K562 (cell line): ENCODE measurements around the gene FOCAD. TPM values are rescaled to one million over a fixed set of nuclear protein-coding genes. Genes with fewer than 3 reads are reported as not detected.

Source experiments
- ATAC-seq: fragments of 200-7000 bp; cut with Tn5 transposase; 3 replicates; pipeline ENCODE4 v1.9.1; 2020; ENCODE audit warnings: moderate library complexity
- BruUV-seq: library from RNA; stranded (reverse); fragments of 400-500 nt; replicated peaks from 2 replicates; lab custom pipeline; 2021; lab: Mats Ljungman, UMichigan
- CTCF ChIA-PET: fragments of 300-600 bp; formaldehyde crosslinking; extraction: SDS; loops from one replicate; lab custom pipeline; 2021; ENCODE audit warnings: low intra/inter-chr PET ratio; lab: Yijun Ruan, JAX
- POLR2A ChIA-PET: fragments of 300-600, 350-650 bp; sonication (Branson Sonifier 250); formaldehyde crosslinking; extraction: SDS; loops from one replicate; lab custom pipeline; 2021; ENCODE audit warnings: antibody characterized with exemption, inconsistent platforms; lab: Yijun Ruan, JAX
- DNase-seq, 4 experiments: peaks; one replicate each; pipeline versions ENCODE4 v3.0.0 to v3.0.0-alpha.2; 2011 to 2018; ENCODE audit warnings: low spot score in 3 of 4, mixed read lengths in 3 of 4; ENCODE audit errors: extremely low read depth in 1 of 4
- FAIRE-seq: peaks from 2 replicates; lab custom pipeline; 2011; peaks lifted over from hg19 to GRCh38; lab: Jason Lieb, UNC
- H2AFZ ChIP-seq: 2 replicates; pipeline ENCODE4 v1.6.0; 2011; ENCODE audit warnings: low read depth, low read length, control low read depth, inconsistent platforms
- H3K27ac ChIP-seq: fragments of 200-600 bp; 3 replicates; pipeline ENCODE4 v1.8.0; 2011; ENCODE audit warnings: low read depth, mild to moderate bottlenecking, control low read depth, inconsistent platforms, low read length, moderate library complexity, mixed read lengths; ENCODE audit errors: extremely low read depth
- H3K27me3 ChIP-seq, 2 experiments: fragments of 300-600 bp in 1 of 2; 2 replicates in 1 of 2; 3 replicates in 1 of 2; pipeline versions ENCODE4 v1.6.0 to v1.8.0; 2011; ENCODE audit warnings: inconsistent platforms in 2 of 2, low read length in 2 of 2, mild to moderate bottlenecking in 1 of 2, mixed read lengths in 1 of 2, moderate library complexity in 1 of 2; ENCODE audit not compliant: control insufficient read depth in 2 of 2, insufficient read depth in 2 of 2
- H3K36me3 ChIP-seq: fragments of 300-600 bp; 3 replicates; pipeline ENCODE4 v1.8.0; 2011; ENCODE audit warnings: mild to moderate bottlenecking, low read length, inconsistent platforms; ENCODE audit not compliant: control insufficient read depth, insufficient read depth
- H3K4me1 ChIP-seq, 2 experiments: fragments of 200-600 bp in 1 of 2; replicated peaks in 1 of 2; 2 replicates in 1 of 2; 3 replicates in 1 of 2; pipeline versions ENCODE4 v1.5.1 to v1.8.0; 2011; ENCODE audit warnings: inconsistent platforms in 2 of 2, low read length in 2 of 2, mild to moderate bottlenecking in 1 of 2, mixed read lengths in 1 of 2, moderate library complexity in 1 of 2; ENCODE audit not compliant: control insufficient read depth in 2 of 2, insufficient read depth in 2 of 2
- H3K4me2 ChIP-seq: 2 replicates; pipeline ENCODE4 v1.6.1; 2011; ENCODE audit warnings: low read length, control low read depth, inconsistent platforms, mixed read lengths; ENCODE audit not compliant: insufficient read depth
- H3K4me3 ChIP-seq: fragments of 200-600 bp; sonication (generic), shearing (Covaris generic); 2 replicates; pipeline ENCODE4 v1.5.1; 2016; ENCODE audit warnings: control low read depth, inconsistent platforms
- H3K79me2 ChIP-seq: fragments of 200-600 bp; 3 replicates; pipeline ENCODE4 v1.8.0; 2011; ENCODE audit warnings: low read length, inconsistent platforms; ENCODE audit not compliant: control insufficient read depth, insufficient read depth
- H3K9ac ChIP-seq, 2 experiments: 2 replicates each; pipeline versions ENCODE4 v1.6.0 to v1.6.1; 2011; ENCODE audit warnings: low read depth in 2 of 2, low read length in 2 of 2, control low read depth in 1 of 2, inconsistent platforms in 1 of 2, mild to moderate bottlenecking in 1 of 2, mixed read lengths in 1 of 2; ENCODE audit not compliant: insufficient read depth in 1 of 2
- H3K9me1 ChIP-seq: one replicate; pipeline ENCODE4 v1.6.0; 2011; ENCODE audit warnings: inconsistent platforms, mild to moderate bottlenecking, low read length, moderate library complexity; ENCODE audit not compliant: control insufficient read depth, insufficient read depth
- H3K9me3 ChIP-seq: replicated peaks from 2 replicates; pipeline ENCODE4 v1.5.1; 2011; ENCODE audit warnings: low read depth, low read length, inconsistent platforms; ENCODE audit not compliant: control insufficient read depth, insufficient read depth
- H4K20me1 ChIP-seq: replicated peaks from 2 replicates; pipeline ENCODE4 v1.6.1; 2011; ENCODE audit warnings: low read length, inconsistent platforms, mixed read lengths; ENCODE audit not compliant: control insufficient read depth, insufficient read depth
- CBFB ChIP-seq: sonication (generic); formaldehyde crosslinking; IDR thresholded peaks from 2 replicates; pipeline ENCODE4 v1.4.0; 2020; ENCODE audit warnings: mild to moderate bottlenecking, missing genetic modification reagents
- CREM ChIP-seq: IDR thresholded peaks from 2 replicates; pipeline ENCODE4 v1.6.1; 2014; ENCODE audit warnings: antibody characterized with exemption, low read depth
- JUNB ChIP-seq: fragments of 450-650 bp; formaldehyde crosslinking; conservative IDR thresholded peaks from 2 replicates; pipeline ENCODE4 v1.4.0; 2020; ENCODE audit warnings: mild to moderate bottlenecking
- KDM1A ChIP-seq, 2 experiments: fragments of 450-650 bp; IDR thresholded peaks; 2 replicates each; pipeline ENCODE4 v1.6.1; 2016; ENCODE audit warnings: mild to moderate bottlenecking in 2 of 2
- PHTF2 ChIP-seq: fragments of 250-450 bp; sonication (Bioruptor Pico); IDR thresholded peaks from 2 replicates; pipeline ENCODE4 v1.5.0; 2021; ENCODE audit warnings: mild to moderate bottlenecking
- STAT6 ChIP-seq: sonication (generic); formaldehyde crosslinking; IDR thresholded peaks from 2 replicates; pipeline ENCODE4 v1.8.1; 2023; ENCODE audit warnings: mild to moderate bottlenecking, missing genetic modification reagents
- ZNF507 ChIP-seq: conservative IDR thresholded peaks from 2 replicates; pipeline ENCODE4 v1.6.1; 2017; ENCODE audit warnings: missing genetic modification characterization, missing compliant biosample characterization
- ZNF695 ChIP-seq: fragments of 450-650 bp; formaldehyde crosslinking; IDR thresholded peaks from 2 replicates; pipeline ENCODE4 v1.4.0; 2020; ENCODE audit warnings: mild to moderate bottlenecking, moderate library complexity
- ZNF766 ChIP-seq: fragments of 200-800 bp; sonication (Bioruptor generic); conservative IDR thresholded peaks from 2 replicates; pipeline ENCODE4 v1.6.1; 2016; ENCODE audit warnings: missing genetic modification characterization, missing compliant biosample characterization
- WGBS: fragments of 100-300 bp; shearing (Covaris generic); methylation state at CpG from one replicate; pipeline ENCODE4 v1.1.6; 2016; ENCODE audit warnings: low coverage, mixed read lengths; ENCODE audit not compliant: insufficient coverage; ENCODE audit errors: missing lambda C conversion rate; 5-methylcytosine and 5-hydroxymethylcytosine counted together
- in situ Hi-C: fragments of 300-500 bp; cut with MboI; formaldehyde crosslinking; loops from 4 replicates; pipeline ENCODE4 v1.15.0; 2018; ENCODE audit warnings: inconsistent platforms, mixed read lengths
- intact Hi-C: fragments of 100-400 bp; cut with micrococcal nuclease; formaldehyde crosslinking; loops from 2 replicates; pipeline ENCODE4 v1.14.2; 2022
- polyA plus RNA-seq, 8 experiments: library from polyadenylated mRNA; depleted of rRNA in 4 of 8; stranded (reverse) in 5 of 8; unstranded in 3 of 8; fragments of >200 nt; fragmentation: Nextera tagmentation in 2 of 8; fragmentation: Illumina TruSeq in 1 of 8; extraction: Ambion mirVana in 2 of 8; extraction: Trizol in 1 of 8; gene quantifications; 2 replicates each; pipeline versions ENCODE4 v1.2.1 to v1.2.3, GENCODE V29; 2011 to 2014; ENCODE audit warnings: inconsistent platforms in 1 of 8, missing spikeins in 1 of 8
- total RNA-seq, 7 experiments: library from RNA; depleted of rRNA in 6 of 7; stranded (reverse); fragments of >200 nt in 6 of 7; fragmentation: Illumina TruSeq in 2 of 7; extraction: Trizol in 2 of 7; gene quantifications; 2 replicates each; pipeline versions ENCODE4 v1.2.1 to v1.2.3, GENCODE V29; 2011 to 2021; ENCODE audit warnings: low replicate concordance in 1 of 7
- TF ChIP-seq, protein P1 (sequence below): fragments of 200-800 bp; sonication (Bioruptor generic); IDR thresholded peaks from 2 replicates; pipeline ENCODE4 v1.6.1; 2017; ENCODE audit warnings: missing genetic modification characterization, missing compliant biosample characterization

The FOCAD gene
- total and polyA plus RNA-seq, 9 of the 15 experiments (the other 6 are each of a cell fraction or from before 2014, with no cell fraction given), result 0.13 to 2.4 (median 1.6) TPM

DNA sequence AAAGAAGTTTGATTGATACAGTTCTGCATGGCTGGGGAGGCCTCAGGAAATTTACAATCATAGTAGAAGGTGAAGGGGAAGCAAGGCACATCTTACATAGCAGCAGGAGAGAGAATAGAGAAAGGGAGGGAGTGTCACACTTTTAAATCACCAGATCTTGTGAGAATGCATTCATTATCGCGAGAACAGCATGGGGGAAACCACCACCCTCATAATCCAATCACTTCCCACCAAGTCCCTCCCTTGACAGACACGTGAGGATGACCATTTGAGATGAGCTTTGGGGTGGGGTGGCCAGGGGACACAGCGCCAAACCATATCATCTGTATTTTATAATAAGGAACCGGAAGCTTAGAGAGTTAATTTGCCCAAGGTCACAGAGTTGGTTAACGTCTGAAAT is 13.7 kb upstream of the FOCAD start:
- Histone ChIP-seq H3K79me2 (no peaks in the 10 kb centered on the region), H3K4me1 (no peaks in the 10 kb centered on the region), H3K36me3 (no peaks in the 10 kb centered on the region), H3K4me2 (no peak overlapping the region)
- POLR2A ChIA-PET, result interaction anchor here (0.8 kb wide), 1 partner anchor 13 kb away, joined by 3 read pairs; the partner anchor contains the start of gene FOCAD
- intact Hi-C loops, result no loop called here
- no peak for ATAC-seq
- BruUV-seq, result no TSS peak
- 5% methylated on average over 6 of the region's 6 CpGs for WGBS
- TF ChIP-seq JUNB (CRISPR knock-in tag) (no peak), ZNF507 (tag) (no peak), STAT6 (CRISPR knock-in tag) (no peak), ZNF695 (CRISPR knock-in tag) (no peak), PHTF2 (CRISPR knock-in tag) (no peak), CREM (no peak), ZNF766 (CRISPR knock-in tag) (no peak), CBFB (CRISPR knock-in tag) (no peak), KDM1A (IDR thresholded peaks at IDR 0.05) (no peak)
- TF ChIP-seq, protein P1, sequence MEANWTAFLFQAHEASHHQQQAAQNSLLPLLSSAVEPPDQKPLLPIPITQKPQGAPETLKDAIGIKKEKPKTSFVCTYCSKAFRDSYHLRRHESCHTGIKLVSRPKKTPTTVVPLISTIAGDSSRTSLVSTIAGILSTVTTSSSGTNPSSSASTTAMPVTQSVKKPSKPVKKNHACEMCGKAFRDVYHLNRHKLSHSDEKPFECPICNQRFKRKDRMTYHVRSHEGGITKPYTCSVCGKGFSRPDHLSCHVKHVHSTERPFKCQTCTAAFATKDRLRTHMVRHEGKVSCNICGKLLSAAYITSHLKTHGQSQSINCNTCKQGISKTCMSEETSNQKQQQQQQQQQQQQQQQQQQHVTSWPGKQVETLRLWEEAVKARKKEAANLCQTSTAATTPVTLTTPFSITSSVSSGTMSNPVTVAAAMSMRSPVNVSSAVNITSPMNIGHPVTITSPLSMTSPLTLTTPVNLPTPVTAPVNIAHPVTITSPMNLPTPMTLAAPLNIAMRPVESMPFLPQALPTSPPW (CRISPR knock-in tag), result no peak
- TF ChIP-seq, all 486 proteins: peak for 0
- no peaks in the 10 kb centered on the region for H3K9me3 ChIP-seq
- no peak overlapping the region for H3K27ac ChIP-seq
- no peaks in the 10 kb centered on the region for H4K20me1 ChIP-seq
- in situ Hi-C loops, result no loop called here
- FAIRE-seq, result no peak
- no peak overlapping the region for H3K9ac ChIP-seq
- H3K4me3 ChIP-seq, result no peak overlapping the region
- CTCF ChIA-PET, result no interaction called here
- H3K9me1 ChIP-seq, result no peaks in the 10 kb centered on the region
- H2AFZ ChIP-seq, result no peak overlapping the region
- H3K27me3 ChIP-seq, result no peaks in the 10 kb centered on the region
- DNase-seq, result no peak
